ENCODE results near the gene TMUB2.
"Not testable (repeated sequence)": the region's sequence is repeated elsewhere in the genome, so short reads cannot be mapped to it uniquely, and the experiment has no call there.

The TMUB2 gene

GRCh38 chr17:44219108-44219615, 32.4 kb downstream of the TMUB2 start:
- DNase-seq (ENCODE audit: low spot score) = peak; percentile 81

DNA sequence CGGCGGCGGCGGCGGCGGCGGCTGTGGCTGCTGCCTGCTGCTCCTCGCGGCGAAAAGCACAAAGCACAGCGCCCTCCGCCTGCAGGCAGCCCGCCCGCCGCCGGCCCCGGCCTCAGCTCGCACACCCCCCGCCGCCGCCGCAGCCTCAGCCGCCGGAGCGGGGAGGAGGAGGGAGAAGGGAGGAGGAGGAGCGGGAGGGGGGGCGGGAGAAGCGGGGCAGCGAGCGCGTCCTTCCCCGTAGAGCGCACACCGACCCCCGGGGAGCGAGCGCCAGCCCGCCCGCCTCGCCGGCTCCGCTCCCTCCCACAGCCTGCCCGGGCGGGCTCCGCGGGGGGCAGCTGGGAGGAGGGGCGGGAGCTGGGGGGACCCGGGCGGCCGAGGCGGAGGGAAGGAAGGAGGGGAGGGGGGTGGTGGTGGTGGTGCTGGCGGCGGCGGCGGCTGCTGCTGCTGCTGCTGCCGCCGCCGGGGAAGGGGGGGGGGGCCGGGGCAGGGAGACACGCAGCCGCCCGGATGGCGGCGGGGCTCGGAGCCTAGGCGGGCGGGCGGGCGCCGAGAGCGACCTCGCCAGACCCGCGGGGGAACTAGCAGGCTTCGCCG, 32.9 kb downstream of the TMUB2 start, which contains the start of gene UBTF:
Gene UBTF, minus strand, starts transcription at position 60 of the 597 bp plus-strand sequence. CDS start 1,446 bp downstream, outside the sequence.
- DNase-seq (ENCODE audit: low spot score) = peak; percentile 52

- peak; percentile 63 for DNase-seq (ENCODE audit: low spot score)
Observed at GRCh38 chr17:44220213-44221083, 33.7 kb downstream of the TMUB2 start.

DNA sequence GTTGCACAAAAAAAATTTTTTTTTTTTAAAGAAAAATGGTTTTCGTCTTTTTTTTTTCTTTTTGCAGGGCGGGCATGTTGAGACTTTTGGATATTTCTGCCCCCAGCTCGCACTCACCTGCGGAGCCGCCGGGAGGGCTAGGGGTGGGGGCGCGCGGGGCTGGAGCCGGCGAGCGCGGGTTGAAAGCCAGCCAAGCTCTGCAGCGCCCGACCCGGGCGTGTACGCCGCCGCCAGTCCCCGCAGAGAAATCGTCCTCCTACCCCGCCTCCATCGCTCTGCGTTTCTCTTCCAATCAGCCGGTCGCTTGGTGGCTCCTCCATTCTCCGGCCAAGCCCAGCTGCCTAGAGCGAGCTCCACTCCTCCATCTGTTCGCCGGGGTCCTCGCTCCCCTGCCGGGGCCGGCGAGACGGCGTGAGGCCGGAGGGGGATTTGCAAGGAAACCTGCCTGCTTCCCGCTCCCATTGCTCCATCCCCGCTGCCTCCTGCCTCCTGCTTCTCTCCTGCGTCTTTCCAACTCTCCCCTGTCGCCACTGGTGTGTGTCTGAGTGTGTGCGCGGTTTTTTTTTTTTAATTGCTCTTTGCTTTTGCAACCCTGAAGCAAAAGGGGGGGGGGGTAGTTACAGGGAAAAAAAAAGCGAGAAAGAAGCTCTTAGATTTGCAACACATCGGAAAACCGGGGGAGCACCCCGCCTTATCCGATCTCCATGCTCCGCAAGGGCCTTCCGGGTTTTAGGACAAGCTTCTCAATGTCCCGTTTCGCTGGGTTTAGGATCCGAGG, 34.5 kb downstream of the TMUB2 start:
- DNase-seq (ENCODE audit: low spot score) = peak; percentile 82

GRCh38 chr17:44221862-44222111, 35.0 kb downstream of the TMUB2 start:
- DNase-seq (ENCODE audit: low spot score) = peak; percentile 25

DNA sequence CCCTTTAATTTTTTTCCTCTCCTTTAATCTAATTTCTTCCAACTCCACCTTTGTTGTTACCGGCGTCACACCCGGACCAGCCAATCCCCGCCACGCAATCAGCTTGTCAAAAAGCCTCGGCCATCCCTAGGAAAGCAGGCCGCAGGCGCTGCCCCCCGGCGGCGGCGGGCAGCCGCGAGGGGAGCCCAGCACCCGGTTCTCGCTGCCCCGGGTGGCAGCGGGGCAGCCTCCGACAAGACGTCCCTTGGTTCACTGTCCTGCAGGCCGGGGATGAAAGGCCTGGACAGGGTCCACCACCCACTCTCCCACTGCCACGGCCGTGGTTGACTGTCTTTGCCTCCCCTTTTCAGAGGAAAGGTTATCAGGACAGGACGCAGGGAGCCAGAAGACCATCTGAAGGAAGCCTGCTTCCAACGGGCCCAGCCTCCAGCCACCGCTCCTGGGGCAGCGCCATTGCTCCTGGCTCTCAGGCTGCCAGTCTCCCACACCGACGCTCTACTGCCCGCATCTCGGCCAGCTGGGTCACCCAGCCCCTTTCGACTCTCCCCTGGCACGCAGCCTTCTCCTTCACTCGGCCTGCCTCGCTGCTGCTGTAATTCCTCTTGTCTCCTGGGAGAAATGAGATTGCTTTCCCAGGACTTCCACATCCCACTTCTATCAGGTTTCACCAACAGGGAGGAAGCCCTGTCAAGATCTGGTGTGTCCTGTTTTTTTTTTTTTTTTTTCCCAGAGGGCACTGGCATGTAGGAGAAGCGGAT, 35.5 kb downstream of the TMUB2 start:
- DNase-seq (ENCODE audit: low spot score) = peak; percentile 83

DNA sequence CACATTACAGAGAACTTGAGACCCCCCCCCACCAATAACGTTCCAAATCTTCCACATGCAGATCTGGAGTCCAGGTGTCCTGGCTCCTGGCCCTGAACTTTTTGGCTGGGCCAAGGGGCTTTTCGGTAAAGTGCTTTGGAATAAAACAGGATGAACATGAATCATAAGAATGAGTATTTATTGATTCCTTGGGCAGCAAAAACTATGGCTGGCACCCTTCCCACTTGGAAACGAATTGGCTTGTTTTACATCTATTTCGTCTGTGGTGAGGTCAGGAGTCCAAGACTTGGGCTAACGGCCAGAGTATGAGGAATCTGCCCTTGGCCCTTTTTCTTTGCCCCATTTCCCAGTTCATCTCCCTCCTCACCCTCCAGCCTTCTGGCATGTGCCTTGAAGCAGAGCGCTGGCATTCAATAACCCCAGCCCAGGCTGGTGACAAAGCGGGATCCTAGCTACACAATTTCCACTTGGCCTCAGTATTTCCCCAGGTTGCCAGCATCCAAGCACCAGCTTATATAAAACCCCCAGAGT, 36.8 kb downstream of the TMUB2 start:
- DNase-seq (ENCODE audit: low spot score) = no peak

DNA sequence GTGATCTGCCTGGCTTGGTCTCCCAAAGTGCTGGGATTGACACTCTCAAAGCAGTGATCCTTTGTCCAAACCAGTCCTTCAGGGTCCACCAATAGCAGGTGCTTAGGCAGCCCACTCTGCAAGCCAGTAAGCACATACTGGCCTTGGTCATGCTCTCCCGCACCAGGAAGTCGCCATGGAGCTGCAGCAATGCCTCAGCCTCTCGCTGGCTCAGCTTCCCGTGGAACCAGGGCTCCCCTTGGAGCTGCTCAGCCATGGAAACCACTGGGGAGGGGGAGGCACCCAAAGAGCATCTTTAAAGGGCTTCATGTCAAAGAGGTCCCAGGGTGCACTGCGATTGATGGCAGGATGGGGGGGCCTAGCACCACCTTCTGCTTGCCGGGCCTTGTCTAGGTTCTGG, 42.3 kb downstream of the TMUB2 start:
- DNase-seq (ENCODE audit: low spot score) = no peak

GRCh38 chr17:44230140-44230539, 43.4 kb downstream of the TMUB2 start:
- no peak for DNase-seq (ENCODE audit: low spot score)

DNA sequence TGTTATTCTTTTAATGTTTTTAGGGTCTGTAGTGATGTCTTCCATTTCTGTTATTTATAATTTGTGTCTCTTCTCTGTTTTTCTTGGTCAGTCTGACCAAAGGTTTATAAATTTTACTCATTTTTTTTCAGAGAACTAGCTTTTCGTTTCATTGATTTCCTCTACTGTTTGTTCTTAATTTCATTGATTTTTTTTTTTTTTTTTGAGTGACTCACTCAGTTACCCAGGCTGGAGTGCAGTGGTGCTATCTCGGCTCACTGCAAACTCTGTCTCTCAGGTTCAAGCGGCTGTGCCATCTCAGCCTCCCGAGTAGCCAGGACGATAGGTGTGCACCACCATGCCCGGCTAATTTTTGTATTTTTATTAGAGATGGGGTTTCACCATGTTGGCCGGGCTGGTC, 45.3 kb downstream of the TMUB2 start:
- no peak for DNase-seq (ENCODE audit: low spot score)

DNA sequence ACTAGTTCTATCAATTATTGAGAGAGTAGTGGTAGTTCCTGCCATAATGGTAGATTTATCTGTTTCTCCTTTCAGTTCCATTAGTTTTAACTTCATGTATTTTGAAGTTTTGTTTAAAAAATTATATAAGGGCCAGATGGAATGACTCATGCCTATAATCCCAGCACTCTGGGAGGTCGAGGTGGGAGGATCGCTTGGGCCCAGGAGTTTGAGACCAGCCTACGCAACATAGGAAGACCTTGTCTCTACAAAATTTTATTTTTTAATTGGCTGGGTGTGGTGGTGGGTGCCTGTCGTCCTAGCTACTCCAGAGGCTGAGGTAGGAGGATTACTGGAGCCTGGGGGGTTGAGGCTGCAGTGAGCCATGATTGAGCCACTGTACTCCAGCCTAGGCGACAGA, 46.8 kb downstream of the TMUB2 start:
- DNase-seq (ENCODE audit: low spot score) = no peak

GRCh38 chr17:44235583-44235936, 48.8 kb downstream of the TMUB2 start:
- DNase-seq (ENCODE audit: low spot score) = no peak

- no peak for DNase-seq (ENCODE audit: low spot score)
Observed at GRCh38 chr17:44236444-44236991, 49.7 kb downstream of the TMUB2 start.

DNA sequence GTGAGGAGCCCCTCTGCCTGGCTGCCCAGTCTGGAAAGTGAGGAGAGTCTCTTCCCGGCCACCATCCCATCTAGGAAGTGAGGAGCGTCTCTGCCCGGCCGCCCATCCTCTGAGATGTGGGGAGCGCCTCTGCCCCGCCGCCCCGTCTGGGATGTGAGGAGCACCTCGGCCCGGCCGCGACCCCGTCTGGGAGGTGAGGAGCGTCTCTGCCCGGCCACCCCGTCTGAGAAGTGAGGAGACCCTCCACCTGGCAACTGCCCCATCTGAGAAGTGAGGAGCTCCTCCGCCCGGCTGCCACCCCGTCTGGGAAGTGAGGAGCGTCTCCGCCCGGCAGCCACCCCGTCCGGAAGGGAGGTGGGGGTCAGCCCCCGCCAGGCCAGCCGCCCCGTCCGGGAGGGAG, 51.1 kb downstream of the TMUB2 start:
- not testable (repeated sequence) for DNase-seq (ENCODE audit: low spot score)

- no peak for DNase-seq (ENCODE audit: low spot score)
Observed at GRCh38 chr17:44241106-44241624, 54.4 kb downstream of the TMUB2 start.

All from hepatic stellate cell (primary cell).